ENCODE measurements around the gene TPM1.

The TPM1 gene

DNA sequence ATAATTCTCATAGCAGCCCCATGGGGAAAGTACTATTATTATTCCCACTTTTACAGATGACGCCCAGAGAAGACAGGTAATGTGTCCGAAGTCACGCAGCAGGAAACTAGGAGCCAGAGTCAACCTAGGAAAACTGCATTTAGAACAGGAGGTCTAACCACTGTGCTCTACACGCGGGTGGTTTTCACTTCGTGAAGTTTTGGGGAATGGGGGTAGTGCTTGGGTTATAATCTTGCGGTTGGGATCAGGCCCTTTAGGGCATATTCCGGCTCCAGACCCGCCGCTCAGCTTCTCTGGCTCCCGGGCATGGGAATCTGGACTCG is 5.2 kb downstream of the TPM1 start:
- peak overlapping the region; percentile 58 for H3K4me3 ChIP-seq (ENCODE audit: control insufficient read depth, low read depth, low read length)
- no peak for DNase-seq (ENCODE audit: low read depth)
- TF ChIP-seq, protein P1, sequence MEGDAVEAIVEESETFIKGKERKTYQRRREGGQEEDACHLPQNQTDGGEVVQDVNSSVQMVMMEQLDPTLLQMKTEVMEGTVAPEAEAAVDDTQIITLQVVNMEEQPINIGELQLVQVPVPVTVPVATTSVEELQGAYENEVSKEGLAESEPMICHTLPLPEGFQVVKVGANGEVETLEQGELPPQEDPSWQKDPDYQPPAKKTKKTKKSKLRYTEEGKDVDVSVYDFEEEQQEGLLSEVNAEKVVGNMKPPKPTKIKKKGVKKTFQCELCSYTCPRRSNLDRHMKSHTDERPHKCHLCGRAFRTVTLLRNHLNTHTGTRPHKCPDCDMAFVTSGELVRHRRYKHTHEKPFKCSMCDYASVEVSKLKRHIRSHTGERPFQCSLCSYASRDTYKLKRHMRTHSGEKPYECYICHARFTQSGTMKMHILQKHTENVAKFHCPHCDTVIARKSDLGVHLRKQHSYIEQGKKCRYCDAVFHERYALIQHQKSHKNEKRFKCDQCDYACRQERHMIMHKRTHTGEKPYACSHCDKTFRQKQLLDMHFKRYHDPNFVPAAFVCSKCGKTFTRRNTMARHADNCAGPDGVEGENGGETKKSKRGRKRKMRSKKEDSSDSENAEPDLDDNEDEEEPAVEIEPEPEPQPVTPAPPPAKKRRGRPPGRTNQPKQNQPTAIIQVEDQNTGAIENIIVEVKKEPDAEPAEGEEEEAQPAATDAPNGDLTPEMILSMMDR (conservative IDR thresholded peaks at IDR 0.05; ENCODE audit: control insufficient read depth, insufficient read depth, low read depth, low read length), result no peak

DNA sequence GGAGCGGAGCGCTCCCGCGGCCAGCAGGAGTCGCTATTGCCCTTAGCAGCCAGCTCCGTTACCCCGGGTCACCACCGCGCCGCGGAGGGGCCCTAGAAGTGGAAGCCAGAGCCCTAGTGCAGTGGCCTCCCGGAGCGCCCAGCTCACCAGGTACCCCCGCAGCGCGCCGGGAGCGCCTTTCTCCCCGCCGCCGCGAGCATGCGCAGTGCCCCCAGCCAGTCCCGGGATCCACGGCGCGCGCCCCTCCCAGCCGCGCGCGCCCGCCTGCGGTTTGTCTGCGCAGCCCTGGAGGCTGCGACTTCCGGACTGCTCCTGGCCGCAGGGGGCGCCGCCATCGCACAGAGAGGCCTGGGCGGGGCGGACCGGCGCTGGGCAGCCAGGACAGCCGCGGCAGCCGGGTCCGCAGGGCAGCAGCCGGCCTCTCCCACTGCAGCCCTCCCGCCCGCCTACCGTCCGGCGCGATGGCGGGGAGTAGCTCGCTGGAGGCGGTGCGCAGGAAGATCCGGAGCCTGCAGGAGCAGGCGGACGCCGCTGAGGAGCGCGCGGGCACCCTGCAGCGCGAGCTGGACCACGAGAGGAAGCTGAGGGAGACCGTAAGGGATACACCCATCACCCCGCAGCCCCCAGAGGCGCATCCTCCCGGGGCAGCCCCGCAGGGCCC is 5.7 kb downstream of the TPM1 start:
- peak overlapping the region; percentile 67 for H3K4me3 ChIP-seq (ENCODE audit: control insufficient read depth, low read depth, low read length)
- TF ChIP-seq, protein P1 (conservative IDR thresholded peaks at IDR 0.05; ENCODE audit: control insufficient read depth, insufficient read depth, low read depth, low read length), result peak; percentile 82
- DNase-seq (ENCODE audit: low read depth), result peak; percentile 91

DNA sequence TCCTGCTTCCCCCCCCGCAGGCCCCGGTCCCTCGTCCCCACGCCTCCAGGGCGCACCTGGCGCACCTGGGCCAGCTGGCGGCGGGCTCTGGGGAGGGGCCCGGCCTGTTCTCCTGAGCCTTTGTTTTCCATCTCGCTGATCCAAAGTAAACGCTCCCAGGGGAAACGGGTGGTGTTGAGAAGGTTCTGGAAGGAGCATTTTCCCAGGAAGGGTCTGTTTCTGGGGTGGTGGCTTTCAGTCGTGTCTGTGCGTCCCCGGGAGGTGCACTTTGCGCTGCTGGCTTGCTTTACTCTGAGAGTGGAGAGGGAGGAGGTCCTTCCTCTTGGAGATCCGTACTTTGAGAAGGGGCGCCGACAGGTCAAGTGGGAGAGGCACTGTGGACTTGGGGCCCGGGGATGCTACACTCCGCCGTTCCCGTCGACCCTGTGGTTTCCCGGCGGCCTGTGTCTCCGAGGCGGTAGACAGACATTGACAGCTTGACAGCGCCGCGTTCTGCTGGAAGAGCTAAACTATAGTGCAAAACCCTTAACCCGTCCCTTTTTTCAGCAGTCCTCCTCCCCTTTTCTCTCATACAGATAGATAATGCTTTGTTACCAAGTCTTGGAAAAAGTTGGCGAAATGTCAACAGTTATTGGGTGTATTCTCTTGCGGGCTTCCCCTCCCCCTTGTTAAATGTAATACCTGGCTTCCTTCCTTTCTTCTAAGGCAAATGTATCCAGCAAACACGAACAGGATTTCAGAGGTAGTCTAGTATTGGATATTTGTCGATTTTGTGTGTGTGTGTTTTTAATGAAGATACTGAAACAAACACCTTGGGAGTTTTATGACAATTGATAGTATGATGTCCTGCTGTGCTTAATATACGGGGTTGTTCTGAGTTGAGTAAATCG is 6.5 kb downstream of the TPM1 start:
- DNase-seq (ENCODE audit: low read depth), result peak; percentile 47
- TF ChIP-seq, protein P1 (conservative IDR thresholded peaks at IDR 0.05; ENCODE audit: control insufficient read depth, insufficient read depth, low read depth, low read length), result no peak
- peak overlapping the region; percentile 67 for H3K4me3 ChIP-seq (ENCODE audit: control insufficient read depth, low read depth, low read length)

- TF ChIP-seq, protein P1 (conservative IDR thresholded peaks at IDR 0.05; ENCODE audit: control insufficient read depth, insufficient read depth, low read depth, low read length), result no peak
- H3K4me3 ChIP-seq (ENCODE audit: control insufficient read depth, low read depth, low read length), result peak overlapping the region; percentile 67
- no peak for DNase-seq (ENCODE audit: low read depth)
Measured at GRCh38 chr15:63049783-63050371, 7.3 kb downstream of the TPM1 start.

DNA sequence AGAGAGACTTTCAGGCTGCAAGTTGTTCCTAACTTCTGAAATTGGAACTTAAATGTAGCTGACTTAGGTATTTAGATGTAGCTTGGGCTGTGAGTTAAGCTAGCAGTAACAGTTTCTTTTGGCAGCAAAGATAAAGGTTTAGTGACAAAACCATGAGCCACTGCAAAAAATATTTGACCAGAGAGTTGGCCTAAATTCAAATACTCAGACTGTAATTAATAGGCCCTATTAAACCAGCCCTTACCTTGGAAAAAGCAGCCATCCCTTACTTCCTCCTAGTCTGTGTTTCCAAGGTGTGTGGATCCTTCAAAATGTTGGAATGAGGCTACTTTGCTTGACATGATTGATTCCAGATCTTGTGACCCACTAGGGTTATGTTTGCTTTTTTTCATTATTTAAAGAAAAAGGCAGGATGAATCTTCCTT is 8.2 kb downstream of the TPM1 start:
- peak; percentile 49 for DNase-seq (ENCODE audit: low read depth)
- TF ChIP-seq, protein P1 (conservative IDR thresholded peaks at IDR 0.05; ENCODE audit: control insufficient read depth, insufficient read depth, low read depth, low read length), result no peak
- no peak overlapping the region for H3K4me3 ChIP-seq (ENCODE audit: control insufficient read depth, low read depth, low read length)

GRCh38 chr15:63051156-63052066 is 8.9 kb downstream of the TPM1 start:
- TF ChIP-seq, protein P1 (conservative IDR thresholded peaks at IDR 0.05; ENCODE audit: control insufficient read depth, insufficient read depth, low read depth, low read length), result no peak
- peak; percentile 50 for DNase-seq (ENCODE audit: low read depth)
- H3K4me3 ChIP-seq (ENCODE audit: control insufficient read depth, low read depth, low read length), result no peak overlapping the region

Measured in fibroblast of mammary gland (primary cell).